ENCODE results near the gene SNX21. TPM values are rescaled to one million over a fixed set of nuclear protein-coding genes. Genes with fewer than 3 reads are reported as not detected.

SNX21 gene
- total and polyA plus RNA-seq, 9 of the 15 experiments (the other 6 are each of a cell fraction or from before 2014, with no cell fraction given) = 0.10 to 1.2 (median 0.42) TPM

GRCh38 chr20:45880988-45881788 lies 47.6 kb downstream of the SNX21 start, which contains the start of gene ZSWIM1 (continued):
- TF ChIP-seq ZNF232 (CRISPR knock-in tag; IDR thresholded peaks at IDR 0.05) = no peak
- no peak for TF ChIP-seq NCOR1 (IDR thresholded peaks at IDR 0.05)
- TF ChIP-seq, protein P1, sequence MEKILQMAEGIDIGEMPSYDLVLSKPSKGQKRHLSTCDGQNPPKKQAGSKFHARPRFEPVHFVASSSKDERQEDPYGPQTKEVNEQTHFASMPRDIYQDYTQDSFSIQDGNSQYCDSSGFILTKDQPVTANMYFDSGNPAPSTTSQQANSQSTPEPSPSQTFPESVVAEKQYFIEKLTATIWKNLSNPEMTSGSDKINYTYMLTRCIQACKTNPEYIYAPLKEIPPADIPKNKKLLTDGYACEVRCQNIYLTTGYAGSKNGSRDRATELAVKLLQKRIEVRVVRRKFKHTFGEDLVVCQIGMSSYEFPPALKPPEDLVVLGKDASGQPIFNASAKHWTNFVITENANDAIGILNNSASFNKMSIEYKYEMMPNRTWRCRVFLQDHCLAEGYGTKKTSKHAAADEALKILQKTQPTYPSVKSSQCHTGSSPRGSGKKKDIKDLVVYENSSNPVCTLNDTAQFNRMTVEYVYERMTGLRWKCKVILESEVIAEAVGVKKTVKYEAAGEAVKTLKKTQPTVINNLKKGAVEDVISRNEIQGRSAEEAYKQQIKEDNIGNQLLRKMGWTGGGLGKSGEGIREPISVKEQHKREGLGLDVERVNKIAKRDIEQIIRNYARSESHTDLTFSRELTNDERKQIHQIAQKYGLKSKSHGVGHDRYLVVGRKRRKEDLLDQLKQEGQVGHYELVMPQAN (IDR thresholded peaks at IDR 0.05; ENCODE audit: borderline replicate concordance) = 0 out of 2 replicates have a peak, but pooled peaks have one; percentile 44
- peak; percentile 99 for TF ChIP-seq RFX1 (IDR thresholded peaks at IDR 0.05)
- TF ChIP-seq, protein P2, sequence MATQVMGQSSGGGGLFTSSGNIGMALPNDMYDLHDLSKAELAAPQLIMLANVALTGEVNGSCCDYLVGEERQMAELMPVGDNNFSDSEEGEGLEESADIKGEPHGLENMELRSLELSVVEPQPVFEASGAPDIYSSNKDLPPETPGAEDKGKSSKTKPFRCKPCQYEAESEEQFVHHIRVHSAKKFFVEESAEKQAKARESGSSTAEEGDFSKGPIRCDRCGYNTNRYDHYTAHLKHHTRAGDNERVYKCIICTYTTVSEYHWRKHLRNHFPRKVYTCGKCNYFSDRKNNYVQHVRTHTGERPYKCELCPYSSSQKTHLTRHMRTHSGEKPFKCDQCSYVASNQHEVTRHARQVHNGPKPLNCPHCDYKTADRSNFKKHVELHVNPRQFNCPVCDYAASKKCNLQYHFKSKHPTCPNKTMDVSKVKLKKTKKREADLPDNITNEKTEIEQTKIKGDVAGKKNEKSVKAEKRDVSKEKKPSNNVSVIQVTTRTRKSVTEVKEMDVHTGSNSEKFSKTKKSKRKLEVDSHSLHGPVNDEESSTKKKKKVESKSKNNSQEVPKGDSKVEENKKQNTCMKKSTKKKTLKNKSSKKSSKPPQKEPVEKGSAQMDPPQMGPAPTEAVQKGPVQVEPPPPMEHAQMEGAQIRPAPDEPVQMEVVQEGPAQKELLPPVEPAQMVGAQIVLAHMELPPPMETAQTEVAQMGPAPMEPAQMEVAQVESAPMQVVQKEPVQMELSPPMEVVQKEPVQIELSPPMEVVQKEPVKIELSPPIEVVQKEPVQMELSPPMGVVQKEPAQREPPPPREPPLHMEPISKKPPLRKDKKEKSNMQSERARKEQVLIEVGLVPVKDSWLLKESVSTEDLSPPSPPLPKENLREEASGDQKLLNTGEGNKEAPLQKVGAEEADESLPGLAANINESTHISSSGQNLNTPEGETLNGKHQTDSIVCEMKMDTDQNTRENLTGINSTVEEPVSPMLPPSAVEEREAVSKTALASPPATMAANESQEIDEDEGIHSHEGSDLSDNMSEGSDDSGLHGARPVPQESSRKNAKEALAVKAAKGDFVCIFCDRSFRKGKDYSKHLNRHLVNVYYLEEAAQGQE (IDR thresholded peaks at IDR 0.05; ENCODE audit: borderline replicate concordance) = peak; percentile 45
- TF ChIP-seq, protein P2 (CRISPR knock-in tag; IDR thresholded peaks at IDR 0.05; ENCODE audit: low read depth) = peak; percentile 34; the same call in 1 of the 2 replicates
- no peak for TF ChIP-seq ZNF445 (CRISPR knock-in tag; IDR thresholded peaks at IDR 0.05; ENCODE audit: low read depth)
- no peak for TF ChIP-seq JUN (IDR thresholded peaks at IDR 0.05; ENCODE audit: borderline replicate concordance, low read depth, low read length)
- TF ChIP-seq JUN (CRISPR knock-in tag; IDR thresholded peaks at IDR 0.05; ENCODE audit: borderline replicate concordance) = no peak
- no peak for TF ChIP-seq AFF4 (CRISPR knock-in tag; IDR thresholded peaks at IDR 0.05)
- peak; percentile 91 for TF ChIP-seq CHD2 (IDR thresholded peaks at IDR 0.05; ENCODE audit: low read depth, low read length)
- no peak for TF ChIP-seq SIRT6 (IDR thresholded peaks at IDR 0.05; ENCODE audit: low read depth, low read length)
